Colonic mucosa (tissue), 4 donors: Measurements from ENCODE around the gene C6orf141. TPM values are rescaled to one million over a fixed set of nuclear protein-coding genes. Genes with fewer than 3 reads are reported as not detected.

Experiments
- DNase-seq: peaks from one replicate; pipeline ENCODE4 v3.0.0-alpha.2; 2020
- H3K27ac ChIP-seq: fragments of 200-600 bp; one replicate; pipeline ENCODE4 v1.8.0; 2021
- H3K27me3 ChIP-seq: fragments of 200-600 bp; one replicate; pipeline ENCODE4 v1.8.0; 2021
- H3K36me3 ChIP-seq: fragments of 200-600 bp; one replicate; pipeline ENCODE4 v1.8.0; 2021
- H3K4me1 ChIP-seq: fragments of 200-600 bp; one replicate; pipeline ENCODE4 v1.8.0; 2021; ENCODE audit warnings: mild to moderate bottlenecking
- H3K4me3 ChIP-seq: fragments of 200-600 bp; one replicate; pipeline ENCODE4 v1.8.0; 2021
- H3K9ac ChIP-seq, 2 donors: one replicate each; pipeline ENCODE4 v1.7.0; 2013; ENCODE audit warnings: control low read depth in 2 of 2, low read depth in 2 of 2, low read length in 2 of 2
- H3K9me3 ChIP-seq: fragments of 200-600 bp; one replicate; pipeline ENCODE4 v1.8.0; 2021
- intact Hi-C: fragments of 100-400 bp; cut with DNase I; formaldehyde crosslinking; loops from one replicate; pipeline ENCODE4 v1.14.1; 2022
- total RNA-seq, 2 donors: library from RNA; stranded (reverse); fragmentation: NEBNext Ultra II Directional in 1 of 2; extraction: Animal tissue kit (Norgen Biotek cat#: 25700) in 1 of 2; gene quantifications; one replicate each; pipeline ENCODE4 v1.2.1, GENCODE V29; 2021
- TF ChIP-seq, protein P1 (sequence below): fragments of 200-600 bp; IDR thresholded peaks from one replicate; pipeline ENCODE4 v1.8.0; 2022; ENCODE audit warnings: antibody characterized with exemption, mild to moderate bottlenecking
- donor health status: healthy.
- donor health status: DM: no; HTN: no; CAD: no.
- donor health status: DM: no; HTN: no; CAD: no.

C6orf141 gene
- total RNA-seq, 2 donors from 2014 or later: 10.4 to 11.2 TPM

DNA sequence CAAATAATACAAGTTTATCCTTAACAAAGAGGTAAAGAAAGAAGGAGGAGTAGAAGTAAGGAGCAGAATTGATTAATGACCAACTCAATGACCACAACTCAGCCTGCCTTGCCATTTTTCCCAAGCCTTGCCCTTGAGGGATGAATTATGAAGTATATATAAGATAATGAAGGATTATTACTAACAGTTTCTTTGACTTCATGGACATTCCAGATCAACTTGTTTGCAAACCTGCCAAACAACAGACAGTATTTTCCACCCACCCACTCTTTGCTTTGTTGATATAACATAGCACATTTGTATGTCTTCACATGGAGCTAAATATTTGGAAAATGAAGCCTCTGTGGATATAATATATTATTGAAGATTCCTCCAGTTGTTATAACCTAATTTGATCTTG lies 9.9 kb upstream of the C6orf141 start:
- no peak overlapping the region for H3K9ac ChIP-seq
- no peaks in the 10 kb centered on the region for H3K4me1 ChIP-seq
- TF ChIP-seq, protein P1, sequence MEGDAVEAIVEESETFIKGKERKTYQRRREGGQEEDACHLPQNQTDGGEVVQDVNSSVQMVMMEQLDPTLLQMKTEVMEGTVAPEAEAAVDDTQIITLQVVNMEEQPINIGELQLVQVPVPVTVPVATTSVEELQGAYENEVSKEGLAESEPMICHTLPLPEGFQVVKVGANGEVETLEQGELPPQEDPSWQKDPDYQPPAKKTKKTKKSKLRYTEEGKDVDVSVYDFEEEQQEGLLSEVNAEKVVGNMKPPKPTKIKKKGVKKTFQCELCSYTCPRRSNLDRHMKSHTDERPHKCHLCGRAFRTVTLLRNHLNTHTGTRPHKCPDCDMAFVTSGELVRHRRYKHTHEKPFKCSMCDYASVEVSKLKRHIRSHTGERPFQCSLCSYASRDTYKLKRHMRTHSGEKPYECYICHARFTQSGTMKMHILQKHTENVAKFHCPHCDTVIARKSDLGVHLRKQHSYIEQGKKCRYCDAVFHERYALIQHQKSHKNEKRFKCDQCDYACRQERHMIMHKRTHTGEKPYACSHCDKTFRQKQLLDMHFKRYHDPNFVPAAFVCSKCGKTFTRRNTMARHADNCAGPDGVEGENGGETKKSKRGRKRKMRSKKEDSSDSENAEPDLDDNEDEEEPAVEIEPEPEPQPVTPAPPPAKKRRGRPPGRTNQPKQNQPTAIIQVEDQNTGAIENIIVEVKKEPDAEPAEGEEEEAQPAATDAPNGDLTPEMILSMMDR: no peak
- no peak overlapping the region for H3K27ac ChIP-seq
- intact Hi-C loops: no loop called here
- H3K9me3 ChIP-seq: no peaks in the 10 kb centered on the region
- no peaks in the 10 kb centered on the region for H3K27me3 ChIP-seq
- no peak for DNase-seq
- H3K36me3 ChIP-seq: no peaks in the 10 kb centered on the region
- H3K4me3 ChIP-seq: no peak overlapping the region

DNA sequence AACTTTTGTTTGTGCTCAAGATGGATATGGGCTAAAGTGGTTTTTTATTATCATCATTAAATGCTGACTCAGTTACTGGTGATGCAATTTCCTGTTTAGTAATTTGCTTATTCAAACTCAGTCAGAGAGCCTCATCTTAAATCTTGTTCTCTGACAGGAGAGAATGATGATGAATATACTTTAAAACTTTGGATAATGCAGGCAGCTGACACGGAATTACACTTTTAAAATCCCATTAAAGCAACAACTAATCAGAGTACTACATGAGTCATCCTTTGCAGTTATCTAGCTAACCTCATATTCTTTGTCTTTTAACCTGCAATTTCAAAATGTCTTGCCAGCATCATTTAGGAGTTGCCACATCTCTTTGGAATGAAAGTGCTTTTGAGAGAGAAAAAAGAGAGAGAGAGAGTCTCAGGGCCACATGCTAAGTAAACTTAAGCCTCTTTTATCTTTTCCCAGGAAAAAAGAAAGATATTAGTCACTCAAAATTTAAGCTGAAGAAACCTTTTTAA lies 9.2 kb upstream of the C6orf141 start:
- TF ChIP-seq, protein P1: no peak
- Histone ChIP-seq H3K27me3 (no peaks in the 10 kb centered on the region), H3K36me3 (no peaks in the 10 kb centered on the region), H3K9ac (no peak overlapping the region), H3K9me3 (no peaks in the 10 kb centered on the region), H3K4me1 (no peaks in the 10 kb centered on the region), H3K4me3 (no peak overlapping the region), H3K27ac (no peak overlapping the region)
- DNase-seq: no peak
- intact Hi-C loops: no loop called here

DNA sequence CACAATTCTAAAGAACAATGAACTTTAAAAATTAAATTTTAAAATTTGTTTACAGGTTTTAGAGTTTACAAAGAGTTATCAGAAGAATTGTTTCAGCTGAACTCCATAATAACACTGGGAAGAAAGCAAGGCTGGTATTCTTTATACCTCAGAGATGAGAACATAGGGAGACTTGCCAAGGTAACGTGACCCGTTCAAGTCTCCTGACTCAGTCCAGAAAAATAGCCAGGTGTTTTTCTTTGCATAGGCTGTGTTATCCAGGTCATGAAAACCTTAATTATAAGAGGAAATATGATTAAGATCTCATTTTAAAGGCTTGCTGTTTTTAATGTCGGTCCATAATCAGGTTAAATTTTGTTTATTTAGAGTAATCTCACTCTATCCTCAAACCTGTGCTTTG lies 8.5 kb upstream of the C6orf141 start:
- intact Hi-C loops: no loop called here
- TF ChIP-seq, protein P1: no peak
- no peaks in the 10 kb centered on the region for H3K4me1 ChIP-seq
- no peaks in the 10 kb centered on the region for H3K27me3 ChIP-seq
- H3K9me3 ChIP-seq: no peaks in the 10 kb centered on the region
- no peaks in the 10 kb centered on the region for H3K36me3 ChIP-seq
- H3K4me3 ChIP-seq: no peak overlapping the region
- no peak for DNase-seq
- H3K9ac ChIP-seq: no peak overlapping the region
- no peak overlapping the region for H3K27ac ChIP-seq

DNA sequence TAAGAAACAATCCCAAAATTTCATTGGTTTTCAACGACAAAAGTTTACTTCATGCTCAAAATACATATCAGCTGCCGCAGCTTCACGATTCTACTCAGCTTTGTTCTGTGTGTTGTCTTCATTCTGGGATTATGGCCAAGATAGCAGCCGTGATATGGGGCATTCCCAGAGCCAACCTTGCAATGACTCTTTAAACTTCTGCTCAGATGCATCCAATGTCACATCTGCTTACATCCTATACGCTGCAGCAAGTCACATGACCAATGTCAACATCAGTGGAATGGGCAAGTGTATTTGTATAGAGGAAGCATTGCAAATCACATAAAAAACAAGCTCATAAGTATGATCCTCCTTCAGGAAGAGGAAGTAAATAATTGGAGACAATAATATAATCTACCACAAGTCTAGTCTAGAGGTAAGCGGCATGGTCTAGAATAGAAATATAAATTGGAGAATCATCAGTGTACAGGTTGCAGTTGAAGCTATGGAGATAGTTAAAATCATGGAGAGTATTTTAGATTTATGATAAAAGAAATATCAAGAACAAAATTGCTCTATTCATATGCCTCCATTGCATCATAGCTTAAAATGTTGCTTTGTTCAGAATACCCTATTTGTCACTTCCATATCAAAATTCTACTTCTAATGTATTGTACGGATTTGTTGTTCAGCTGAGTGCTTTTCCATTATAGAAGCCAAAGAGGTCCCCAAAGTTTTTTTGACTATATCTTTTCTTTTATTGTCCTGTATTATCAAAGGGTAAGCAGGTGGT lies 7.2 kb upstream of the C6orf141 start:
- Histone ChIP-seq H3K36me3 (no peaks in the 10 kb centered on the region), H3K9me3 (no peaks in the 10 kb centered on the region), H3K27ac (no peak overlapping the region), H3K4me1 (no peaks in the 10 kb centered on the region), H3K27me3 (no peaks in the 10 kb centered on the region), H3K4me3 (no peak overlapping the region), H3K9ac (no peak overlapping the region)
- intact Hi-C loops: no loop called here
- no peak for DNase-seq
- TF ChIP-seq, protein P1: no peak

DNA sequence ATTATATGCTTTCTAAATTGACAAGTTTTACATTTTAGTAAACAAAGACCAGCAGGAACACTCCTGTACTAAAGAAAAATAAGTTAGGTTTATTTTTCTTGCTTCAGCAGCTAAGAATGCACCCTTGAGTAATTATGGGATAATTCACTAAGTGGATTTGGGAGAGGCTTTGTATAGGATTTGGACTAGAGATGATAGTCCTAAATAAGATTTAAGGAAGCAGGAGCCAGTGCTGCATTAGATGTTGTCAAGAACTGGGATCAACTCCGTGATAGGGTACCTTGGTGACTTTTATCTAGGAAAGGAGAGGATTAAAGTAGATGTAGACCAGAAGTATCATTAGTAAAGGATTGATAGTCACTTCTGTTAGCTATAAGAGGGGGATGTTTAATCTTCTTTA lies 4.1 kb upstream of the C6orf141 start:
- H3K9ac ChIP-seq: no peak overlapping the region
- H3K9me3 ChIP-seq: no peaks in the 10 kb centered on the region
- H3K4me1 ChIP-seq: no peaks in the 10 kb centered on the region
- TF ChIP-seq, protein P1: no peak
- no peaks in the 10 kb centered on the region for H3K27me3 ChIP-seq
- H3K27ac ChIP-seq: no peak overlapping the region
- no peak overlapping the region for H3K4me3 ChIP-seq
- no peak for DNase-seq
- intact Hi-C loops: no loop called here
- no peaks in the 10 kb centered on the region for H3K36me3 ChIP-seq
